ENCODE results near the gene SCAF8. TPM values are rescaled to one million over a fixed set of nuclear protein-coding genes. Genes with fewer than 3 reads are reported as not detected.
A peak's percentile ranks its signal among the peaks of the same experiment; 100 is the strongest.

The SCAF8 gene, protein sequence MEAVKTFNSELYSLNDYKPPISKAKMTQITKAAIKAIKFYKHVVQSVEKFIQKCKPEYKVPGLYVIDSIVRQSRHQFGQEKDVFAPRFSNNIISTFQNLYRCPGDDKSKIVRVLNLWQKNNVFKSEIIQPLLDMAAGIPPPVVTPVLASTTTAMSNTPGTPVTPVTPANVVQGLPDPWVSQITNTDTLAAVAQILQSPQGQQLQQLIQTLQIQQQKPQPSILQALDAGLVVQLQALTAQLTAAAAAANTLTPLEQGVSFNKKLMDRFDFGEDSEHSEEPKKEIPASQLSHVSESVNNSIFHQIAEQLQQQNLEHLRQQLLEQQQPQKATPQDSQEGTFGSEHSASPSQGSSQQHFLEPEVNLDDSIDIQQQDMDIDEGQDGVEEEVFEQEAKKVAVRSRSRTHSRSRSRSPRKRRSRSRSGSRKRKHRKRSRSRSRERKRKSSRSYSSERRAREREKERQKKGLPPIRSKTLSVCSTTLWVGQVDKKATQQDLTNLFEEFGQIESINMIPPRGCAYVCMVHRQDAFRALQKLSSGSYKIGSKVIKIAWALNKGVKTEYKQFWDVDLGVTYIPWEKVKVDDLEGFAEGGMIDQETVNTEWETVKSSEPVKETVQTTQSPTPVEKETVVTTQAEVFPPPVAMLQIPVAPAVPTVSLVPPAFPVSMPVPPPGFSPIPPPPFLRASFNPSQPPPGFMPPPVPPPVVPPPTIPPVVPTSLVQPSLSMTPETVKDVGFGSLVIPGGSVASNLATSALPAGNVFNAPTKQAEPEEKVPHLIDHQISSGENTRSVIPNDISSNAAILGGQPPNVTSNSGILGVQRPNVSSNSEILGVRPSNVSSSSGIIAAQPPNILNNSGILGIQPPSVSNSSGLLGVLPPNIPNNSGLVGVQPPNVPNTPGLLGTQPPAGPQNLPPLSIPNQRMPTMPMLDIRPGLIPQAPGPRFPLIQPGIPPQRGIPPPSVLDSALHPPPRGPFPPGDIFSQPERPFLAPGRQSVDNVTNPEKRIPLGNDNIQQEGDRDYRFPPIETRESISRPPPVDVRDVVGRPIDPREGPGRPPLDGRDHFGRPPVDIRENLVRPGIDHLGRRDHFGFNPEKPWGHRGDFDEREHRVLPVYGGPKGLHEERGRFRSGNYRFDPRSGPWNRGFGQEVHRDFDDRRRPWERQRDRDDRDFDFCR (N-terminal part only)
- total RNA-seq: 10 to 100 TPM; 34.3 to 36.1 TPM

DNA sequence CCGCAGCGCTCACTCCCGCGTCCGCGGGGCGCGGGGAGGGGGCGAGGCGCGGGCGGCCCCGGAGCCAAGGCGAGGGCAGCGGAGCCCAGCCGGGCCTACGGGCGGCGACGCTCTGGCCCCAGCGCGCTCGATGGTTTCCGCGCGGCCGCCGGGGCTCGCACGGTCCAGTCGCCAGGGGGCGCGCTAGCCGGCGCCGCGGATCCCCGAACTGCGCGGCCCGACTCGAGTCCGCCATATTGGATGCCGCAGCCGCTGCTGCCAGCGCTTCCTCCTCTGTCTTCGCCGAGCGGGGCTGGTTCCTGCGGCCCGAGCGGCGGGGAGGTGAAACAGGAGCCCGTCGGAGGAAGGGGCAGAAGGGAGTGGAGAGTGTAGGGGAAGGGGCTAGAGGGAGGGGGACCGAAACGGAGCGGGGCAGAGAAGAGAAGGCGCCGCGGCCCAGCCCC is at the start of gene SCAF8:
Gene SCAF8 (plus strand): TSS at position 234 of the 443 bp plus-strand sequence. CDS start 485 bp downstream, outside the sequence.
- peak; percentile 84 for DNase-seq
- ATAC-seq: peak; percentile 77
- peaks cover 39% of the 10 kb centered on the region for H3K4me1 Mint-ChIP-seq
- no peaks in the 10 kb centered on the region for H3K27me3 Mint-ChIP-seq
- H3K9me3 Mint-ChIP-seq (ENCODE audit: low read depth): no peaks in the 10 kb centered on the region
- peak within 1 kb of the TSS; percentile 88 for H3K27ac Mint-ChIP-seq
- H3K4me3 Mint-ChIP-seq: peak within 1 kb of the TSS; percentile 81
- CTCF ChIA-PET: no interaction called here
- peaks cover 5% of the 10 kb centered on the region for H3K36me3 Mint-ChIP-seq

DNA sequence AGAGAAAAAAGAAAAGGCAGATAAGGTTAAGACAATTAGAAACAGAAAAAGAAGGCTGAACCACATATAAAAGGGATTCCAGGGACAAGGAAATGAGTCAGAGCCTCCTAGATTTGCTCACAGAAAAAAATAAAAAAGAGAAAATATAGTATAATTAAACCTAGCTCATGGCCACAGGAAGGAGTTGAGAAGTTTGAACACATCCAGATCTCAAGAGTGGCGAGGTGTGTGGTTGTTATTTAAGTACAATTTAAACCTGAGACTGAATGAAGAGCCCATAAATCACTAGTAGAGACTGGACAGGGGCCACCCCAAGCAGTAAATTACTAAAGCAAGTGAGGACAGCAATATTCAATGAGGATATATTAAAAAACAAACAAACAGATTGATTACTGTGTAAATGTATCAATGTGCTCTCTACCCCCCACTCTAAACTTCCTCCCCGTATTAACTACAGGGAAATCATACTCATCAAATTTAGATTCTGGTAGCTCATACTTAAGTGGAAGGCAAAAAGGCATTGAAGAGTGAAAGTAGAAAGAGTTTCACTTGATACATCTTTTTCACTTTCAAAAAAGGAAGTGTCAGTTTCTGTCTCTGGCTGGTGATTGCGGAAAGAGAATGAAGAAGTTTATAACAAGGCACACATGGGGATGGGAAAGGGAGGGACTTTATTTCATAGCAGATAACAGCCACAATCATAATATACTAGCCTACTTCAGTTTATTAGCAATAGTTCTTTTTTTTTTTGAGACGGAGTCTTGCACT is 49.3 kb upstream of the SCAF8 start:
- H3K27me3 Mint-ChIP-seq: peaks cover 23% of the 10 kb centered on the region
- no peaks in the 10 kb centered on the region for H3K36me3 Mint-ChIP-seq
- DNase-seq (no peak), ATAC-seq (no peak)
- no peaks in the 10 kb centered on the region for H3K9me3 Mint-ChIP-seq (ENCODE audit: low read depth)
- no peak overlapping the region for H3K27ac Mint-ChIP-seq
- no peak overlapping the region for H3K4me3 Mint-ChIP-seq
- CTCF ChIA-PET: interaction anchor here (1.0 to 1.5 kb wide), 4 partner anchors 9 to 494 kb away, joined by 3 to 6 read pairs (median 3); no protein-coding TSS in a partner anchor
- H3K4me1 Mint-ChIP-seq: peaks cover 9% of the 10 kb centered on the region

DNA sequence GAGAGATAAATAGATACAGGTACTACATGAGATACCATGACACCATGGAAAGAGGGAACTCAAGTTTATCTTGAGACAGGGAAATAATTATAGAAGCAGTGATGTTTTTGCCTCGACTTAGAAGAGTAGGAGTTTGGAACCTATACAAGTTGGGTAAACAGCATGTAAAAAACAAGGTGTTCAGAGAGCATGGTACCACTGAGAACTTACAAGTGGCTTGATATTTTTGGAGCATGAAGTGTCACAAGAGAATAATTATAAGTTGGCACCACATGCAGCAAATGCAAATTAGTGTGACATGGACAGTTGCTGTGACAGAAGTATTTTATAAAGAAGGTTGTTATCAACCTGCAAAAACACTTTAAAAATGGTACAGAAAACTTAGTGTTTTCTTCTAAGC is 47.1 kb upstream of the SCAF8 start:
- H3K9me3 Mint-ChIP-seq (ENCODE audit: low read depth): no peaks in the 10 kb centered on the region
- no peak for DNase-seq
- peaks cover 9% of the 10 kb centered on the region for H3K4me1 Mint-ChIP-seq
- no peak overlapping the region for H3K4me3 Mint-ChIP-seq
- CTCF ChIA-PET: no interaction called here
- H3K27ac Mint-ChIP-seq: no peak overlapping the region
- H3K36me3 Mint-ChIP-seq: no peaks in the 10 kb centered on the region
- no peak for ATAC-seq
- H3K27me3 Mint-ChIP-seq: peaks cover 23% of the 10 kb centered on the region

DNA sequence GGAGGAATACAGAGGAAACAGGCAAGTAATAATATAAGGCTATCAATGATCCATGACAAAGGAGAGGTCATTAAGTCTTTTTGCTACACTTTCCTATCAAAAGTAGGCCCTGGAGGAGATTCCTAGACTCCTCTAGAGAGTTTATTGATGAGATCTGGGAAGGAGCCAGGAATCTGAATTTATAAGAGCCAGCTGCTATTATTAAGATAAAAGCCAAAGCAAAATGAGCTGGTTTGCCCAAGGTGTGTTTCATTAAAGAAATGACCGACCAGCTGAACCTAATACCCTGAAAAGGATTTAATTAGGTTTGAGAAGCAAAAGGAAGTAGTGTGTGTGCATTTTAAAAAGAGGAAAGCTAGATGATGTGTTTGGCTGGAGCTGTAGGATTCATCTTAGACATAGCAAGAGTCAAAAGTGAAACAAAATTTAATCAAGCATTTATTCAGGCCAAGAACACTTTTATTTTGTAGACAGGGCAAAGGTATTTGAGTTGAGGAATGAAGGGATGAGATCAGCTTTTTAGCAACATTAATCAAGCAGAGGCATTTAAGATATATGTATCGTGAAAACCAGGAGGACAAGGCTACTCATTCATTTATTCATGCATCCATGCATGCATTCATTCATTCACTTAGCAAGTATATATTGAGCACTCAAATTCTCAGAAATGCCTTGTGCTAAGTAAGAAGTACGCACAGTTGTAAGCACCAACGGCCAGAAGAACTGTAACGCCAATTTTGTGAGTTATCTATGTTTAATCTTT is 43.5 kb upstream of the SCAF8 start:
- no peak for ATAC-seq
- Mint-ChIP-seq H3K4me3 (no peak overlapping the region), H3K36me3 (no peaks in the 10 kb centered on the region), H3K4me1 (no peaks in the 10 kb centered on the region), H3K9me3 (ENCODE audit: low read depth) (no peaks in the 10 kb centered on the region), H3K27me3 (peaks cover 6% of the 10 kb centered on the region), H3K27ac (no peak overlapping the region)
- DNase-seq: no peak
- CTCF ChIA-PET: interaction anchor here (1.9 kb wide), 1 partner anchor 14 kb away, joined by 8 read pairs; no protein-coding TSS in a partner anchor

DNA sequence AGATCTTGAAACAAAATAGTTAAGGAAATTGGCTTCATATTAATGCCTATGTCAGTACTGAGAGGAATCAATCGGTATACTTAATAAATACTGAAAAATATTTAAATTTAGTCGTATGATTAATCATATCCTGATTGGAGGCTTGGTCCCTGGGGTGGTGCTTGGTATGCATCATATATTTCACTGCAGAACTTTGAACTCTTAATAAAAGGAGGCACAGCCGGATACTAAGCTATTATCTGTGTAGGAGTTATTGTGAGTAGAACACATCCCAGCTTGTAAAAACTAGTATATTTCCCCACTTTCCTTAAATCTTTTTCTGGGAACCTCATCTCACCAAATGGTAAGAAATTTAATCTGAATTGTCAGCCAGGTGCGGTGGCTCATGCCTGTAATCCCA is 42.4 kb upstream of the SCAF8 start:
- Mint-ChIP-seq H3K4me1 (no peaks in the 10 kb centered on the region), H3K36me3 (no peaks in the 10 kb centered on the region), H3K4me3 (no peak overlapping the region), H3K27me3 (peaks cover 6% of the 10 kb centered on the region), H3K27ac (no peak overlapping the region), H3K9me3 (ENCODE audit: low read depth) (no peaks in the 10 kb centered on the region)
- no peak for ATAC-seq
- CTCF ChIA-PET: interaction anchor here (1.1 kb wide), 1 partner anchor 15 kb away, joined by 5 read pairs; no protein-coding TSS in a partner anchor
- no peak for DNase-seq

DNA sequence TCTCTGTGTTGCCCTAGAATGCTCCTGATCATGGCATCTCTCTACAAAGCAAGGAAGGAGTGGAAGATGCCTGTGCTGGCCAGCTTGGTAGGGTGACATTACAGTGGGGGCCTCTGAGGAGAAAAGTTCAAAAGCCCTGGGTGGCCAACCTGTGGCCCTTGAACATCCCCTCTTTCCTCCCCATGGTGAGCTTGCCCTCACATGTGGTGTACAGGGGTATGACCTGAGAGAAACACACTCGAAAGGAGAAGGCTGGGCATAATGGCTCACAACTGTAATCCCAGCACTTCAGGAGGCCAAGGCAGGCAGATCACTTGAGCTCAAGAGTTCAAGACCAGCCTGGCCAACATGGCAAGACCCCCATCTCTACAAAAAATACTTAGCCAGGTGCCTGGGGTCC is 36.6 kb upstream of the SCAF8 start:
- CTCF ChIA-PET: no interaction called here
- H3K9me3 Mint-ChIP-seq (ENCODE audit: low read depth): no peaks in the 10 kb centered on the region
- peaks cover 9% of the 10 kb centered on the region for H3K27me3 Mint-ChIP-seq
- no peak overlapping the region for H3K4me3 Mint-ChIP-seq
- H3K36me3 Mint-ChIP-seq: no peaks in the 10 kb centered on the region
- H3K4me1 Mint-ChIP-seq: no peaks in the 10 kb centered on the region
- no peak overlapping the region for H3K27ac Mint-ChIP-seq
- ATAC-seq (no peak), DNase-seq (no peak)

DNA sequence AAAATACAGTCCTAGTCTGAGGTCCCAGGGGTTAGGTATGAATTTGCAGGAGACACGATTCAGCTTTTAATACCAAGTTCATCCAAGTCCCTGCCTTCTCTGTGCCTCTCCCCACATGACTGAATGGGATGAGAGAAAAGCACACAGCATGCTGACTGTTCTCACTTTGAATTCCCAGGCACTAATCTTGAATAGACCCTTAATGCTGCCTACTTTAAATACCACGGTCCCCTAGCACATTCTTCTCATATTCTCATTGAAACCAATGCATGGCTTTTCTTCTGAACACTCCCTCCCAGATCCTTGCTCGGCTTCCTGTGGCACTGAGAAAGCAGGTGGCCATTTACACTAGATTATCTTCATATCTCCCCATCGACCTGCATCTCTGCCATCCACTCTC is 30.1 kb upstream of the SCAF8 start:
- Mint-ChIP-seq H3K27me3 (peaks cover 25% of the 10 kb centered on the region), H3K4me3 (no peak overlapping the region), H3K9me3 (ENCODE audit: low read depth) (no peaks in the 10 kb centered on the region), H3K27ac (no peak overlapping the region), H3K36me3 (no peaks in the 10 kb centered on the region), H3K4me1 (no peaks in the 10 kb centered on the region)
- ATAC-seq (no peak), DNase-seq (no peak)
- CTCF ChIA-PET: no interaction called here

DNA sequence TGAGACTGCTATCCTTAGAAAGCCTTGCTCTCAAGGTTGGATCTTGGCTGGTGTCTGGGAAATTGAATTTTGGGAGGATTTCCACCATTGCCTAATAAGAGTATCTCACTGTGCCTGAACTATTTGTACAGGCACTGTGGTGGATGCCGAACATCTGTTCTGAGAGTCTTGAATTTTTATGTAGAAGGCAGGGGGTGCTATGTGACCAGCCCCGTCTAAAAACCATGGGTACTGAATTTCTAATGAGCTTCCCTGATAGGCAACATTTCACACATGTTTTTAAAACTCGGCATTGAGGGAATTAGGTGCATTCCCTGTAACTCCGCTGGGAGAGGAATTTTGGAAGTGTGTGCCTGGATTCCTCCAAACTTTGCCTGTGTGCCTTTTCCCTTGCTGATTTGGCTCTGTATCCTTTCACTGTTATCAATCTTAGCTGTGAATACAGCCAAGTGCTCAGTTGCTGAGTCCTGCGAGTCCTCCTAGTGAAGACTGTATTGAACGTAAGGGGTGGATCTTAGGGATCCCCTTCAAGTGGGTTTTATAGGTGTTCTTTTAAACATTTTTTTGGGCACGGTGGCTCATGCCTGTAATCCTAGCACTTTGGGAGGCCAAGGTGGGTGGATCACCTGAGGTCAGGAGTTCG is 27.6 kb upstream of the SCAF8 start:
- Mint-ChIP-seq H3K4me3 (no peak overlapping the region), H3K27ac (no peak overlapping the region), H3K9me3 (ENCODE audit: low read depth) (no peaks in the 10 kb centered on the region), H3K27me3 (peaks cover 27% of the 10 kb centered on the region), H3K4me1 (no peaks in the 10 kb centered on the region), H3K36me3 (no peaks in the 10 kb centered on the region)
- ATAC-seq: no peak
- CTCF ChIA-PET: no interaction called here
- DNase-seq: no peak

DNA sequence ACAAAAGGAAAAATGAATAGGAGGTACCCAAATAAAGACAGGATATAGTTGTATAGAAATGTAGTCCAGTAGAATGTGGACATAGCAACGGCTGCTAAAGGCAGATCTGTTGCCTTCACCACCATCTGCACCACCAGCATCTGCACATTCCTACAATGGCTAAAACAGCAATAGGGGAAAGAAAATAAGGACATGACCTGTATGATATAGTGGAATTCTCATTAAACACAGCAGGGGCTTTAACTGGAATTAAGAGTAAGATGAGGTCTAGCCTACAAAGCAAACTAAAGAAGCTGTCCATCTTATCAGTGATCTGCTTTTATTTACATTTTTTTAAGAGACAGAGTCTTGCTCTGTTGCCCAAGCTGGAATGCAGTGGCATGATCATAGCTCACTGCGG is 26.8 kb upstream of the SCAF8 start:
- Mint-ChIP-seq H3K36me3 (no peaks in the 10 kb centered on the region), H3K27me3 (peaks cover 21% of the 10 kb centered on the region), H3K9me3 (ENCODE audit: low read depth) (no peaks in the 10 kb centered on the region), H3K4me1 (no peaks in the 10 kb centered on the region), H3K4me3 (no peak overlapping the region), H3K27ac (no peak overlapping the region)
- CTCF ChIA-PET: no interaction called here
- ATAC-seq (no peak), DNase-seq (no peak)

DNA sequence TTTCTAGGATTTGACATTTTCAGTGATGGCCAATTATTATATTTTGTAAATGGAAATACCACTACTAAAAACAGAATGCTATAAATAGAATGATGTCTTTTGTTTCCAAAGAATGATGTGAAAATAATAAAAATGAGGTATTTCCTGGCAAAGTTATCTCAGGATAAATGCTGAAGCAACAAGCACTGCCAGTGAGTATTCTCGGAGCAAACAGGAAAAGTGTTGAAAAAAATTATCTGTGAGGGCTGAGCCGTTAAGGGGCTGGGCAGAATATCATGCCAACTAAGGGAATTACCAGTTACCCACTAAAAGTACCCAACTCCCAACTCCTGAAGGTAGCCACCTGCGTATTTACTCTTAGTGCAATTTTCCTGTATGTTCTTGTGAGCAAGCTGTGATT is 23.6 kb upstream of the SCAF8 start:
- CTCF ChIA-PET: interaction anchor here (1.2 kb wide), 1 partner anchor 34 kb away, joined by 3 read pairs; no protein-coding TSS in a partner anchor
- H3K4me1 Mint-ChIP-seq: no peaks in the 10 kb centered on the region
- ATAC-seq: no peak

DNA sequence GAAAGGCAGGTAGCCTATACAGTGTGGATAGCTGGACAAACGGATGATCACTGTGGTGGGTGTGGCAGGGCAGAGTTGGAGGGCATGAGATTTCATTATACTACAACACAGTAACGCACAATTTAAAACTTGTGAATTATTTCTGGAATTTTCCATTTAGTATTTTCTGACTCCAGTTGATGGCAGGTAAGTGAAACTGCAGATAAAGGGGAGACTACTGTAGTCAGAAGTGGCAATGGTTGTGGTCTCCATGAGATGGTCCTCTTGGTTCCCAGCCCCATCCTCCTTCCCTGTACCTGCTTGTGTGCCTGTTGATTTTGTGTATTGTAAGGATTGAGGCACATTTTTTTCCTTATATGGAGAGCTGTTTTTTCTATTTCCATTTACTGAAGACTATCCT is 22.5 kb upstream of the SCAF8 start:
- Mint-ChIP-seq H3K27me3 (peaks cover 9% of the 10 kb centered on the region), H3K27ac (no peak overlapping the region), H3K4me3 (no peak overlapping the region), H3K4me1 (no peaks in the 10 kb centered on the region), H3K9me3 (ENCODE audit: low read depth) (no peaks in the 10 kb centered on the region), H3K36me3 (no peaks in the 10 kb centered on the region)
- ATAC-seq: no peak
- no peak for DNase-seq
- CTCF ChIA-PET: no interaction called here

More for the DNA sequence above, 23.6 kb upstream of the SCAF8 start:
- H3K9me3 Mint-ChIP-seq (ENCODE audit: low read depth): no peaks in the 10 kb centered on the region
- no peak overlapping the region for H3K4me3 Mint-ChIP-seq
- H3K27ac Mint-ChIP-seq: no peak overlapping the region
- H3K27me3 Mint-ChIP-seq: peaks cover 14% of the 10 kb centered on the region
- no peaks in the 10 kb centered on the region for H3K36me3 Mint-ChIP-seq
- DNase-seq: no peak

DNA sequence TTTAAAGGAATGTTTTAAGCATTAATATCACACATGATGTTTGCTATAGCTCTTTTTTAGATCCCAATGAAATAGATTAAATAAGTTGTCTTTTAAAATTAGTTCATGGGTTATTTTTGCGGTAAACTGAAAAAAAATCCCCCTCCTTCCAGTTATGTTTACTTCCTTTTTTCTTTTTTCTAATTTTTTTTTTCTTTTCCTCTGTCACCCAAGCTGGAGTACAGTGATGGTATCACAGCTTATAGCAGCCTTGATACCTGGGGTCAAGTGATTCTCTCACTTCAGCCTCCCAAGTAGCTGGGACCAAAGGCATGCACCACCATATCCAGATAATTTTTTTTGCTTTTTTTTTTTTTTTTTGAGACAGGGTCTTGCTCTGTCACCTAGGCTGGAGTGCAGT is 17.8 kb upstream of the SCAF8 start:
- ATAC-seq (no peak), DNase-seq (no peak)
- Mint-ChIP-seq H3K4me1 (no peaks in the 10 kb centered on the region), H3K27me3 (peaks cover 6% of the 10 kb centered on the region), H3K9me3 (ENCODE audit: low read depth) (peaks cover 12% of the 10 kb centered on the region), H3K36me3 (peaks cover 8% of the 10 kb centered on the region), H3K27ac (no peak overlapping the region), H3K4me3 (no peak overlapping the region)
- CTCF ChIA-PET: no interaction called here

Data from activated CD8-positive, alpha-beta memory T cell treated with anti-CD3 and anti-CD28 coated beads, Interleukin-2, amount 10 ng/mL, durations not matched to agents 7 days and 5 days (primary cell).